HG02885 (cell line): ENCODE results near the gene TMEM131.
"Not testable (repeated sequence)": the region's sequence is repeated elsewhere in the genome, so short reads cannot be mapped to it uniquely, and the experiment has no call there.

Source experiments
- ATAC-seq: cut with Tn5 transposase; IDR thresholded peaks from one replicate; pipeline ENCODE4 v1.9.1; 2021; ENCODE audit warnings: mild to moderate bottlenecking; ENCODE audit not compliant: unreplicated experiment, poor library complexity

TMEM131 gene

DNA sequence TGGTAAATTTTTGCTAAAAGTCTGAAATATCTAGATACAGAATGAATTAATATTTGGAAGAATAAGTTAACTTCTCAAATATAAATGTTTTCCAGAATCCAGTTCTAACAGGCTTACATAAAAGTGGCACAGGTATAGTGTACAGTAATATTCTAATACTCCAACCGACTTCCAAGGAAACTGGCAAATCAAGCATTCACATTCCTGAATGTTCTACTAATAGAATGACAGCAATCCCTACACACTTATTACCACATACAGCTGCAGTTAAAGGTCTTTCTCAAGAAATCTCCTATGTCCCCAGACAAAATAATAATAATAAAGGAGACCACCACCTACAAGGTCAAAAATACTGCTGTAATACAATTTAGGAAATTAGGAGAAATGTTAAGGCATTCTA lies 31.9 kb downstream of the TMEM131 start:
- no peak for ATAC-seq

DNA sequence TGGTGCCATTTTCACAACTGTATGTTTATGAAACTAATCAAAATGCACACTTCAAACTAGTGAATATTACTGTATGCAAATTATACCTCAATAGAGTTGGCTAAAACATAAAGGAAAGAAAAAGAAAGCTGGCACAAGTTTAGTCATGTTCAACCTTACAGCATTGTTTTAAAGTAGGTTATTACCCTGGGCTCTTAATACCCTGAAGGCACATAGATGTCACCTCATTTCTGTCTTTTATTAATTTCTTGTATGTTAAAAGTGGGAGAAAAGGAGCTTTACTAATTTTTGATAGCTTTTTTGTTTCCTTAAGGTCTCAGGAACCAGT lies 32.7 kb downstream of the TMEM131 start:
- ATAC-seq, result no peak

DNA sequence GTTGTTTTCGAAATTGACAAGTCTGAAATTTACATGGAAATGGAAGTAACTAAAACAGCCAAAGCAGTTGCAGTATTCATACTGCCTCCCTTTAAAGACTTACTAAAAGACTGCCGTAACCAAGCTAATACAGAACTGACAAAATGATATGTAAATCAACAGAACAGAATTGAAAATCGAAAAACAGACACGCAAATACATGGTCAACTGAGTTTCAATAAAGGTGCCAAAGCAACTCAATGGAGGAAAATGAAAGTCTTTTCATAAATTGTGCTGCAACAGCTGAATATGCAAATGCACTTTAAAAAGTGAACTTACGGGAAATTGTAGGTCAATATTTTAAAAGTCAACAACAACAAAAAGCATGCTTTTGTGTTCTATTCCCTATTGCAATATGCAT lies 34.2 kb downstream of the TMEM131 start:
- ATAC-seq, result peak; percentile 39

DNA sequence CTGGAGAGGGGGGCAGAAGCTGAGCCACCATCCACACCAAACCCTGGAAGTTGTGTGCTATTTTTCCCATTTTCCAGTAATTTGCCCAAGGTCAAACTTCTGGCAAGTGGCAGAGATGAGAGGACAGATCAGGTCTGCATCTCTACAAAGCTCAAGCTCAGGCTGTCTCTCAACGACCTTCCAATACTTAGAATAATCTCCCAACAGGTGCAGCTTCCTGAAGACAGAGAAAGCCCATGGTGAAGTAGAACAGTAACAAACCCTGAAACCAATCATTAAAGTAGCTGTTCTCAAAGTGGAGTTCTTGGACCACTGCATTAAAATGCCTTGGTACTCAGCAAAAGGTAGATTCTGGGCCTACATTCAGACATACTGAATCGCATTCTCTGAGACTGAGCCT lies 37.6 kb downstream of the TMEM131 start:
- ATAC-seq, result no peak

DNA sequence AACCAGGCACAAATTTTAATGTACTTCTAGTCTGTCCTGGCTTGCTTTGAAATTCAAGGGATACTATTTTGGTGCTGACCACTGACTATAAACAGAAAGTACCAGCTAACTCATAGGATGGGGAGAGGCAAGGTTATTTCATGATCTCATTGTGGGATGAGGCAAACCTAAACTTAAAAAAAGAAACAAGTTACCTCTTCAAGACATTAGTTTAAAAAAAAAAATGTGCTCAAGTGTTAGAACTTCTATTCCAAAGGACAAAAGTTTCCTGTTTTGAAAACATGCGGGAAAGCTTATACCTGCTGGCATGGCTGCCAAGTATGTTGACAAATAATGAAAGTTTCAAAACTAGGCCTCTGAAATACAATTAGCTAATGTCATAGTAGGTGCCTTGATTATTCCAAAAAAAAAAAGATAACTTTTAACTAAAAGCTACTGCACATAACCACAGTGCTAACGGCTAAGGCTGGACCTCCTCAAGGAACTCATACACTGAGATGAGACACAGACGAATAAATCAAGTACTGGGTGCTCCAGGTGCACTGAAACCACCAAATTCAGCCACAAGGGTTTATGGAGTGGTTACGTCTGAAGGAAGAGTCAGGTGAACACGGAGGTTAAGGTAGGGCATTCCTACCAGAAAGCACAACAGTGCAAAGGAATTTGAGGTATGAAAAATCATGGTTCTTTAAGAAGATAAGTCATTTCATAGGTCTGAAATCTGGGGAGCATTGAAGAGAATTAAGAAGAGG lies 38.1 kb downstream of the TMEM131 start:
- no peak for ATAC-seq

DNA sequence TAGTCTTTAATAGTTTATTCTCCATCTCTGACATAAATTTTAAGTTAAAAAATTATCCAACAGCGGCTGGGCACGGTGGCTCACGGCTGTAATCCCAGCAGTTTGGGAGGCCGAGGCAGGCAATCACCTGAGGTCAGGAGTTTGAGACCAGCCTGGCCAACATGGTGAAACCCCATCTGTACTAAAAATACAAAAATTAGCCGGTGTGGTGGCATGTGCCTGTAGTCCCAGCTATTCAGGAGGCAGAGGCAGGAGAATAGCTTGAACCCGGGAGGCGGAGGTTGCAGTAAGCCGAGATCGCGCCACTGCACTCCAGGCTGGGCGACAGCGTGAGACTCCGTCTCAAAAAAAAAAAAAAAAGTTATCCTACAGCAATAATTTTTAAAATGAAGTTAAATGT lies 39.0 kb downstream of the TMEM131 start:
- not testable (repeated sequence) for ATAC-seq

DNA sequence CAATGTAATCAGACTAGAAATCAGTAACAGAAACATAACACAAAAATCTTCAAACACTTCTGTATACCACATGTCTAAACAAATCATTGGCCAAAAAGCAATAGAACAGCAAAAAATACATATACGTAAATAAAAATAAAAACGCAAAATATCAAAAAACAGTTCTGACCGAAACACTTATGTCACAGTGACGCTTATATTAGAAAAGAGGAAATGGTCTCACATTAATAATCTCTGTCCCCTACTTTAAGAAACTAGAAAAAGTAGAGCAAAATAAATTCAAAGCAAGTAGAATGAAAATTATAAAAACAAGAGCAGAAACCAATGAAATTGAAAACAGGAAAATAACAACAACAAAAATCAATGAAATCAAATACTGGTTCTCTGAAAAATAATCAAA lies 41.9 kb downstream of the TMEM131 start:
- ATAC-seq, result no peak

DNA sequence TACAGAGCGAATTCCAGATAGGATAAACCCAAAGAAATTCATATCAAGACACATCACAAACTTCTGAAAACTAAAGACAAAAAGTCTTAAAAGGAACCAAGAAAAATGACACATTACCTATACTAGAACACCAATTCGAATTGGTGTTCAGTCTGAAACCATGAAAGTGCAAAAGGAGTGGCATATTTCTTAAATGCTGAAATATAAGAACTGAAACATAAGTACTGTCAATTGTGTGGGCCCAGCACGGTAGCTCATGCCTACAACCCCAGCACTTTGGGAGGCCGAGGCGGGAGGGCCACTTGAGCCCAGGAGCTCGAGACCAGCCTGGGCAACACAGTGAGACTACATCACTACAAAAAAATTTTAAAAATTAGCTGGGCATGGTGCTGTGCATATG lies 43.4 kb downstream of the TMEM131 start:
- no peak for ATAC-seq

DNA sequence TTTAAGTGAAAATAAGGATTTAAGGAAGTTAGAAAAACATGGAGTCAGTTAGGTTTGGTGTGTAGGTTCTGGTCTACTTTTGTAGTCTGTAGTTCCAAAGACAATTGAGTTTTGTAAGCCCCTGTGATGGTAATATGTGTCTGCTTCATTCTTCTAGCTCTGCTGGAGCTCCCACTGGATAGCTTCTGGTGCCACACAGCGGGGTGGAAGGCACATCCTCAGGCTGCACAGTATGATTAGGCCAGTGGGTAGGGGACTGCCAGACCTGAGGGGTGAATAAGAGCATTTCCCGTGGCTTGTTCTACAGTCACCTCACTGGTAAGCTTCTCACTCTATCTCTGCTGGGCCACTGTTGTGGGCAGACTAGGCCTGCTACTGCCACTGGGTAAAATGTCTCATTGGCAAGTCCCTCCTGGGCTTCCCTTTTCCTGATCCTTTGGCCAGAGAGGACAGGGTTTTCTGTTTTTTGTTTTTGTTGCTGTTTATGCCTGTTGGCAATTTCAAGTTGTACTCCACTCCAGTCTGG lies 44.5 kb downstream of the TMEM131 start:
- no peak for ATAC-seq

DNA sequence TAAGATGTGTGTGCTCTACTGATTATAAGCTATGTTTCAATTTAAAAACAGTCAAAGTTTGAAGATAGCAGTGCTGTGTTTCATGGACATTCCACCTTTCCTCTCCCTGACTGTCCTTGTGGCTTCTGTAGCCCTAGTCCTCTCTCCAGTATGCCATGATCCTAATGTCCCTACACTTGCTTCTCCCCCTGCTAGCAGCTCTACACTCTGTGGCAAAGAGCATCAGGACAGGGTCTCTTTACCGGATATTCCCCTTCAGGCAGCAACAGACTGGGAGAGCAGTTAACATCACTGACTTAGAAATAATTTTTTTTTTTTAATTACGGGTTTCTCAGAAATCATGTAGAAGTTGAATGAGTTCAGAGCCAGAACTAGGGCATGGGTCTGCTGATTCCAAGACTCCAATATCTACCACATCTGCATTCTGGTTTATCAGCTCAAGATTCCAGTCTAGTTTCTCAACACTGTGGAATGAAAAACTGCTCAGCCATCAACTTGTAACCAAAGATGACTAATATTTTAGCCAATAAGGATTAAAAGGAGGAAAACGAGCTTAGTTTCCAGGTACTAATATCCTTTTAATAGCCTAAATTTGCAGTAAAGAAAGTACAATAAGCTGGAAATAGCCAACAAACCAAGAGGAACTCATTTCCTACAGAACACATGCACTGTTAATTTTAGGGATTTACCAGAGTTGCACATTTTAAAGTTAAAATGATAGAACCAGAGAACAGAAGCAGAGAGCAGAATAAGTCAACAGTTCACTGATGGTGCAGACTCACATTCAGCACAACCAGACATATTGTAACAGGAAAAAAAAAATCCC lies 45.2 kb downstream of the TMEM131 start:
- no peak for ATAC-seq

DNA sequence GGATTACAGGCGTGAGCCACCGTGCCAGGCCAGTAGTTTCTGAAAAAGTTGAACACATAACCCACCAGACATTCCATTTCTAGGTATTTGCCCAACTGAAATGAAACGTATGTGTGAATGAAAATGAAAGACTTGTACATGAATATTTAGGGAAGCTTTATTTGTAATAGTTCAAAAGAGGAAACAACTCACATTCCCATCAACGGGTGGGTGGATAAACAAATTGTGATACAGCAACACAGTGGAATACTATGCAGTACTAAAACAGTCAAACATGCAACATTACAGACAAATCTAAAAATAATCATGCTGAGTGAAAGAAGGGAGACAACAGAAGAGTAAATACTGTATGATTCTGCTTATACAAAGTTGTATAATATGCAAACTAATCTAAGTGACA lies 46.8 kb downstream of the TMEM131 start:
- ATAC-seq, result no peak

DNA sequence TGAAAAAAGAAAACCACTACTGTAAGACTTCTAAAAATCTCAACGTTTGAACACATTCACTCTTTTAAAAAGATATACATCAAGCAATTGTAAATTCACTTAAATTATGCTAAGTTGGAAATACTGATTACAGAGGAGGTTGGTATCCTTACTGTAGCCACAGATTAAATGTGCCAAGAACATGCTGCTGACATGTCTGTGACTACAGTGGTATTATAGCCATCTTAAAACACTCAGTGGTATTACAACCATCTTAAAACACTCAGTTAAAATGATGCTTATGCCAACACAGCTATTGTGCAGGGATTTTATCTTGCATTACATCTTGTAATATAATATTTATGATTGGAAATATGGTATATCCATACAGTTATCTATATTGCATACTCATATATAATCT lies 50.0 kb downstream of the TMEM131 start:
- ATAC-seq, result no peak

DNA sequence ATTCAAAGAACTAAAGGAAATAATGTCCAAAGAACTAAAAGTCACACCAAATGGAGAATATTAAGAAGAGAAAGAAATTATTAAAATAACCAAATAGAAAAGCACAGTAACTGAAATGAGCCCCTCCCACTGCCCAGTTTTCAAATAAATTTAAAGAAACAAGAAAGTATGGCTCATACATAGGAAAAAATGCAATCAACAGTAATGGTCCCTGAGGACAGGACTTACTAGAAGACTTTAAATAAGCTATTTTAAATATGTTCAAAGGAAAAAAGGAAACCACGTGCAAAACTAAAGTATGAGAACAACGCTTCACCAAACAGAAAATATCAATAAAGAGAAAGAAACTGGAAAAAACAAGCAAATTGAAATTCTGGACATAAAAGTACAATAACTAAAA lies 58.9 kb downstream of the TMEM131 start:
- ATAC-seq, result no peak

DNA sequence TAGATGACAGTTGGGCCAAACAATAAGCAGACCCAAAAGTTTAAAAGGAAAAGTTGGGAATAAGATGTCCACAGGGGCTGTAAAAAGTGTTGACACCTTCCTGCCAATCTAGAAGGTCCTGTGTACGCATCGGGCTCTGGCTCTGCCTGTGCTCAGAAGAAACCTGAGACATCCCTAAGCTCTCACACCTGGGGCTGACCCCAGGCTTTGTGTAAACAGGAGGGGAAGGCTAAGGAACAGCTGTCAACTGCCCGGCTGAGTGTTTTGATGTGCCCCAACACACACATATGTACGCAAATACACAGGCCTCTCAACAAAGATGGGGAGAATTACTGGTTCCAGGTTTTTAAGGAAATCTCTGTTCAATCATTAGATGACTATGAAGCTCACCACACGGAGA lies 59.5 kb downstream of the TMEM131 start:
- peak; percentile 62 for ATAC-seq

DNA sequence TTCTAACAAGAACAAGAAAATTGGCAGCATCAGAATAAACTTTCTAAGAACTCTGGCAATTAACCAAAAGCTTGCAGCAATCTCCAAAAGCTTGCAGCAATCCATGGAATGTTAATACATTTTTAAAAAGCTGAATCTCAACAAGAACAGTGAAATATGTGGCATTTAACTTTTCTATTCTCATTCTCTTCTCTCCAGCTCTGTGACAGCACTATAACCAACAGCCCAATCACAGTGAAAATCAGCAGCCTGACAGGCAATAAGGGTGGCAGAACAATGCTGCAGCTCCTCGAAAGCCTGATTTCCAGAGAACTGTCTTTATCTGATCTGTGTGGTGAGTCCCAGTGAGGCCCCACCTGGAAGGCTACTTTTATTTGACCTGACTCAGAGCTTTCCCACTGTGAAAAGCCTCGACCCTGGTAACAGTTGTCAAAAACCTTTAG lies 60.0 kb downstream of the TMEM131 start:
- peak; percentile 17 for ATAC-seq

DNA sequence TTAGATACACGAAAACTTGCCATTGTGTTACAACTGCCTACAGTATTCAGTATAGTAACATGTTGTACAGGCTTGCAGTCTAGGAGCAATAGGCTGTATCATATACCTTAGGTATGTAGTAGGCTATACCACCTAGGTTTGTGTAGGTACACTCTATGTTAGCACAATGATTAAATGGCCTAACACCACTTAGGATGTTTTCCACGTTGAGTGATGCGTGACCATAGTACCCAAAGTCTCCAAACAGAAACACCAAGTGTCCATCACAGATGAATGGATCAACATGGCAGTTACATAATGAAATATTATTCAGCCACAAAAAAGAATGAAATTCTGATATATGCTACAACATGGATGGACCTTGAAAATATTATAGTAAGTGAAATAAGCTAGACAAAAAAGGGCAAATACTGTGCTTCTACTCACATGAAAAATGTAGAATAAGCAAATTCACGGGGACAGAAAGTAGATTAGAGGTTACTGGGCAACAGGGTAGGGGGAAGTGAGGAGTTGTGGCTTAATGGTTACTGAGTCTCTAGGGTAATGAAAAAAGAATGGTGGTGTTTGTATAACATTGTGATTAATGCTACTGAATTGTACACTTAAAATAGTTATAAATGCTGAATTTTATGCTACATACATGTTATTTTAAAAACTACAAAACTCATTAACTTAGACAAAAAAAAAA lies 62.6 kb downstream of the TMEM131 start:
- no peak for ATAC-seq

DNA sequence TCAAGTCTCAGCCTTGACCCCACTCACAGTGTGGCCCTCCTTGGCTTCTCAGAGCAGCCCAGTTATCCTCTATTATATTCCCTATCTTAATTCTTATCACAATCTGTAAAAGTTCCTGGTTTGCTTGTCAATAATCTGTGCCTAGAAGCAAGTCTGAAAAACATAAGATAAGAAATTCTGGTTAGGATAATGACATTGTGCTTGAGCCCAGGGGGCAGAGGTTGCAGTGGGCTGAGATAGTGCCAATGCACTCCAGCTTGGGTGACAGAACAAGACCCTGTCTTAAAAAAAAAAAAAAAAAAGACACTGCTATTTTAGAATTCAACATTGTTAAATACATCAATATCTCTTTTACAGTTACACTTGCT lies 63.9 kb downstream of the TMEM131 start:
- ATAC-seq, result no peak

DNA sequence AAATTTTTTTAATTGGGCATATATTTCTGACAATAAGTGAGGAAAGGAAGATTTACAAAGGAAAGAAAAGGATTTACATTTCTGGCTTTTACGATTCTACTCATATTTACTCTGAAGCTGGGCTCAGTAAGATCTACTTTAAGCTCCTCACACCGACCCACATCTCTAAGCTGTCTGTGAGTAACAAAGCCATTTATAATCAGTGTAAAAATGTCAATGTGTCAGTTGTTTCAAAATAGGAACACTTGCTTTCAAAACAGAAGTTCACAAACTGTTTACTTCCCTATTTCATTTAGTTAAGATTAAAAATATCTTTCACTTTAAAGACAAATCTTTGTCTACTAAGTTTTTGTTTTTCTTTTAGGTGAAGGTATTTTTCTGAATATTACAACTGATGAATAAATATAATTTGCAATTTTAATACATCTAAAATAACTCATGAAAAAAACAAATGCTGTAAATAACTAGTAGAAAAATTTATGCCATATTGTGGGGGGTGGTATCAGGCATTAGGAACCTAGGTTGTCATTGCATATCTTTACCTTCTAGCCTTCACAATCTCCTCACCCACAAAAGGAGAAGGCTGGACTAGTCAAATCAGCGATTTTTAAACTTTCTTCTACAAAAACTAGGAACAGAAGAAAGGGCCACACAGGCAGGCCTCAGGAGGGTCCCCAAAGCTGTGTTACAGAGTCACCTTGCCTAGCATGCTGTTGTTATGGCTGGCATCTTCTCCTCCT lies 64.5 kb downstream of the TMEM131 start:
- ATAC-seq, result no peak

DNA sequence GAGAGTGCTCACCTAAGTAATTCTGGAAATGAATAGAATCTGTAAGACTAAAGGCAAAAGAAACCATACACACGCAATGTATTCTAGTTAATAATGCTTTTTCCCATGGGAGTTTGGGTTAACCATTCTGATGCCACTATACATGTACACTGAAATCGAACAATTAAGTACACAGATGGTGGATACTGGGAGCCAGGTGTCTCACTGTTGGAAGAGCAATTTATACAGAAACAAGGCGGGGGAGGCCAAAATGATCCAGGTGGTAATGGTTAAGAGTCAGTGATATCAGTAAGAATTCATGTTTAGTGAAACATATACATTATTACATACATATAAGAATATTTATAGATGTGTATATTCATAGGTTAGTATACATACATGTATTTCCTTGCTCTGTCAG lies 67.2 kb downstream of the TMEM131 start:
- no peak for ATAC-seq

DNA sequence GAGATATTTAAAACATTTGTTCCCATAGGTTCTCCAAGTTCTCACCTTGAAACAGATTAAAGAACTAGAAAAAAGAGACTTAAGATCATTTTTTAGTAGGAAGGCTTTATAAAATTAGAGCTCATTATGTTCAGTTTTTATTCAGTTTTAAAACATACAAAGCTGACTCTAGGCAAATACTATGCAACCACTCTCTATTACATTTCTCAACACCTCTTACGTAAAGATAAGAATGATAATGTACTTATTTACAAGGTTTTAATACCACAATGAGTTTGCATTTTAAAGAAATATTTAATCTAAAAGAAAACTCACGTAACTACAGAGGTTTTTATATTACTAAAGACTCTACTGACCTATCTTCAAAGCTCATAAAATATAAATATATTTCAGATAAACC lies 68.8 kb downstream of the TMEM131 start:
- ATAC-seq, result no peak
